SK-N-SH treated with all-trans-retinoic acid at 6 μM for 48 hours (cell line): ENCODE data around the gene DISP3.

Experiments used
- ATAC-seq: fragments of 200-7000 bp; cut with Tn5 transposase; 3 replicates; pipeline ENCODE4 v1.9.1; 2020; ENCODE audit warnings: mild to moderate bottlenecking, moderate library complexity
- ARNTL ChIP-seq: fragments of 450-650 bp; formaldehyde crosslinking; IDR thresholded peaks from 2 replicates; pipeline ENCODE4 v1.5.0; 2020; ENCODE audit warnings: low read depth, mild to moderate bottlenecking, moderate library complexity, borderline replicate concordance
- BACH2 ChIP-seq: fragments of 250-450 bp; sonication (Bioruptor Pico); IDR thresholded peaks from 2 replicates; pipeline ENCODE4 v1.9.0; 2021; ENCODE audit warnings: mild to moderate bottlenecking, borderline replicate concordance
- CREB5 ChIP-seq: fragments of 250-450 bp; sonication (Bioruptor Pico); IDR thresholded peaks from 2 replicates; pipeline ENCODE4 v1.5.1; 2020; ENCODE audit warnings: low read depth, mild to moderate bottlenecking, moderate library complexity
- CSDC2 ChIP-seq: fragments of 250-450 bp; sonication (Bioruptor Pico); IDR thresholded peaks from 2 replicates; pipeline ENCODE4 v1.5.0; 2020; ENCODE audit warnings: mild to moderate bottlenecking, moderate library complexity
- CSRNP3 ChIP-seq: fragments of 250-450 bp; sonication (Bioruptor Pico); IDR thresholded peaks from 2 replicates; pipeline ENCODE4 v1.5.1; 2021; ENCODE audit warnings: mild to moderate bottlenecking, moderate library complexity
- GLIS3 ChIP-seq: fragments of 250-450 bp; sonication (Bioruptor Pico); IDR thresholded peaks from 2 replicates; pipeline ENCODE4 v1.5.0; 2020; ENCODE audit warnings: mild to moderate bottlenecking, moderate library complexity
- ISL1 ChIP-seq: fragments of 250-450 bp; sonication (Bioruptor Pico); IDR thresholded peaks from 2 replicates; pipeline ENCODE4 v2.1.2; 2022; ENCODE audit warnings: mild to moderate bottlenecking, moderate library complexity
- OSR1 ChIP-seq: fragments of 250-450 bp; sonication (Bioruptor Pico); IDR thresholded peaks from 2 replicates; pipeline ENCODE4 v1.8.0; 2022; ENCODE audit warnings: moderate library complexity, mild to moderate bottlenecking, inconsistent platforms
- PATZ1 ChIP-seq: fragments of 250-450 bp; sonication (Bioruptor Pico); IDR thresholded peaks from 2 replicates; pipeline ENCODE4 v1.8.0; 2020; ENCODE audit warnings: mild to moderate bottlenecking, moderate library complexity, borderline replicate concordance
- POU6F1 ChIP-seq: fragments of 250-450 bp; sonication (Bioruptor Pico); IDR thresholded peaks from 2 replicates; pipeline ENCODE4 v1.8.0; 2021; ENCODE audit warnings: low read depth, mild to moderate bottlenecking, moderate library complexity, borderline replicate concordance
- PPARA ChIP-seq: fragments of 250-450 bp; sonication (Bioruptor Pico); IDR thresholded peaks from 2 replicates; pipeline ENCODE4 v1.5.0; 2020; ENCODE audit warnings: mild to moderate bottlenecking, borderline replicate concordance
- RARB ChIP-seq: fragments of 250-450 bp; sonication (Bioruptor Pico); IDR thresholded peaks from 2 replicates; pipeline ENCODE4 v1.8.0; 2021; ENCODE audit warnings: mild to moderate bottlenecking, moderate library complexity
- SNAI2 ChIP-seq: fragments of 250-450 bp; sonication (Bioruptor Pico); IDR thresholded peaks from 2 replicates; pipeline ENCODE4 v1.5.0; 2020; ENCODE audit warnings: mild to moderate bottlenecking, moderate library complexity
- TCF4 ChIP-seq: fragments of 250-450 bp; sonication (Bioruptor Pico); IDR thresholded peaks from 2 replicates; pipeline ENCODE4 v1.8.0; 2021; ENCODE audit warnings: mild to moderate bottlenecking, moderate library complexity, borderline replicate concordance
- TOX ChIP-seq: fragments of 250-450 bp; sonication (Bioruptor Pico); IDR thresholded peaks from 2 replicates; pipeline ENCODE4 v1.8.0; 2021; ENCODE audit warnings: mild to moderate bottlenecking, moderate library complexity, borderline replicate concordance
- TSHZ2 ChIP-seq: fragments of 250-450 bp; sonication (Bioruptor Pico); IDR thresholded peaks from 2 replicates; pipeline ENCODE4 v1.5.0; 2020; ENCODE audit warnings: mild to moderate bottlenecking, moderate library complexity
- ZC3H10 ChIP-seq: fragments of 250-450 bp; sonication (Bioruptor Pico); IDR thresholded peaks from 2 replicates; pipeline ENCODE4 v1.5.1; 2021; ENCODE audit warnings: mild to moderate bottlenecking, moderate library complexity
- ZFP3 ChIP-seq: fragments of 250-450 bp; sonication (Bioruptor Pico); IDR thresholded peaks from 2 replicates; pipeline ENCODE4 v1.5.0; 2020; ENCODE audit warnings: mild to moderate bottlenecking, moderate library complexity
- ZFP30 ChIP-seq: fragments of 450-650 bp; formaldehyde crosslinking; IDR thresholded peaks from 2 replicates; pipeline ENCODE4 v1.5.0; 2022; ENCODE audit warnings: mild to moderate bottlenecking, moderate library complexity
- ZNF565 ChIP-seq: fragments of 450-650 bp; formaldehyde crosslinking; conservative IDR thresholded peaks from 2 replicates; pipeline ENCODE4 v1.5.0; 2020; ENCODE audit warnings: low read depth, mild to moderate bottlenecking, moderate library complexity
- ZNF70 ChIP-seq: fragments of 450-650 bp; formaldehyde crosslinking; IDR thresholded peaks from 2 replicates; pipeline ENCODE4 v1.5.0; 2020; ENCODE audit warnings: mild to moderate bottlenecking, moderate library complexity
- ZNF8 ChIP-seq: fragments of 450-650 bp; formaldehyde crosslinking; IDR thresholded peaks from 2 replicates; pipeline ENCODE4 v1.5.0; 2020; ENCODE audit warnings: mild to moderate bottlenecking, moderate library complexity

DISP3 gene

GRCh38 chr1:11429935-11430334, 49.0 kb upstream of the DISP3 start:
- TF ChIP-seq PPARA (CRISPR knock-in tag), result no peak
- no peak for TF ChIP-seq SNAI2
- TF ChIP-seq ZNF565, result no peak
- TF ChIP-seq ZNF8 (CRISPR knock-in tag), result no peak
- no peak for TF ChIP-seq ZNF70 (CRISPR knock-in tag)
- no peak for TF ChIP-seq ZC3H10 (CRISPR knock-in tag)
- no peak for TF ChIP-seq CSDC2 (CRISPR knock-in tag)
- TF ChIP-seq PATZ1 (CRISPR knock-in tag), result no peak
- TF ChIP-seq POU6F1 (CRISPR knock-in tag), result no peak
- no peak for TF ChIP-seq ZFP30
- no peak for TF ChIP-seq BACH2 (CRISPR knock-in tag)
- TF ChIP-seq TCF4 (CRISPR knock-in tag), result no peak
- no peak for TF ChIP-seq CSRNP3 (CRISPR knock-in tag)
- no peak for TF ChIP-seq CREB5
- no peak for ATAC-seq

- ATAC-seq, result no peak
- TF ChIP-seq ZNF565, result no peak
- TF ChIP-seq ZNF8 (CRISPR knock-in tag), result no peak
- TF ChIP-seq SNAI2, result no peak
- TF ChIP-seq ZFP30, result no peak
- no peak for TF ChIP-seq OSR1 (CRISPR knock-in tag)
- TF ChIP-seq ZFP3 (CRISPR knock-in tag), result no peak
- TF ChIP-seq ISL1, result no peak
- no peak for TF ChIP-seq TSHZ2
- no peak for TF ChIP-seq ARNTL (CRISPR knock-in tag)
- TF ChIP-seq GLIS3 (CRISPR knock-in tag), result no peak
- no peak for TF ChIP-seq TOX (CRISPR knock-in tag)
- no peak for TF ChIP-seq RARB (CRISPR knock-in tag)
- TF ChIP-seq CSDC2 (CRISPR knock-in tag), result no peak
- no peak for TF ChIP-seq PPARA (CRISPR knock-in tag)
- TF ChIP-seq CSRNP3 (CRISPR knock-in tag), result no peak
- no peak for TF ChIP-seq POU6F1 (CRISPR knock-in tag)
- TF ChIP-seq BACH2 (CRISPR knock-in tag), result no peak
- no peak for TF ChIP-seq TCF4 (CRISPR knock-in tag)
- TF ChIP-seq, all 23 proteins: peak for 0
These were observed 46.9 kb upstream of the DISP3 start for GRCh38 chr1:11431941-11432507.
